GM23338 (cell line): ENCODE measurements around the gene GSAP. TPM values are rescaled to one million over a fixed set of nuclear protein-coding genes. Genes with fewer than 3 reads are reported as not detected.

Experiments
- ATAC-seq: fragments of 200-7000 bp; cut with Tn5 transposase; 3 replicates; pipeline ENCODE4 v1.9.1; 2020
- DNase-seq: peaks from one replicate; pipeline ENCODE4 v3.0.0-alpha.2; 2015; ENCODE audit warnings: low spot score
- H2AFZ ChIP-seq: fragments of 200-600 bp; sonication (generic); 2 replicates; pipeline ENCODE4 v1.8.0; 2016; ENCODE audit warnings: antibody characterized with exemption, mild to moderate bottlenecking, moderate library complexity
- H3F3A ChIP-seq: fragments of 200-600 bp; sonication (generic); replicated peaks from 2 replicates; pipeline ENCODE4 v1.8.0; 2017; ENCODE audit warnings: antibody characterized with exemption, mixed run types, low read depth
- H3K27ac ChIP-seq: fragments of 200-600 bp; sonication (generic); 2 replicates; pipeline ENCODE4 v1.6.1; 2016; ENCODE audit warnings: low read depth
- H3K27me3 ChIP-seq: fragments of 200-600 bp; sonication (generic); 2 replicates; pipeline ENCODE4 v1.8.0; 2016; ENCODE audit warnings: mild to moderate bottlenecking, mixed run types, moderate library complexity; ENCODE audit not compliant: insufficient read depth
- H3K36me3 ChIP-seq: fragments of 200-600 bp; sonication (generic); 2 replicates; pipeline ENCODE4 v1.8.0; 2016; ENCODE audit warnings: mild to moderate bottlenecking; ENCODE audit not compliant: insufficient read depth
- H3K4me1 ChIP-seq: fragments of 200-600 bp; sonication (generic); 2 replicates; pipeline ENCODE4 v1.8.0; 2016; ENCODE audit warnings: mild to moderate bottlenecking, moderate library complexity; ENCODE audit not compliant: insufficient read depth
- H3K4me2 ChIP-seq: fragments of 200-600 bp; sonication (generic); 2 replicates; pipeline ENCODE4 v1.7.1; 2017; ENCODE audit warnings: mixed run types
- H3K4me3 ChIP-seq: fragments of 200-600 bp; sonication (generic); 2 replicates; pipeline ENCODE4 v1.6.1; 2016; ENCODE audit warnings: mixed run types
- H3K79me2 ChIP-seq: fragments of 200-600 bp; sonication (generic); replicated peaks from 2 replicates; pipeline ENCODE4 v1.8.0; 2017; ENCODE audit warnings: mild to moderate bottlenecking; ENCODE audit not compliant: insufficient read depth
- H3K9me2 ChIP-seq: fragments of 200-600 bp; sonication (generic); 2 replicates; pipeline ENCODE4 v1.8.0; 2017; ENCODE audit not compliant: insufficient read depth
- H4K20me1 ChIP-seq: fragments of 200-600 bp; sonication (generic); replicated peaks from 2 replicates; pipeline ENCODE4 v1.8.0; 2017; ENCODE audit warnings: mild to moderate bottlenecking; ENCODE audit not compliant: insufficient read depth
- H3K27ac Mint-ChIP-seq: 2 replicates; pipeline ENCODE4 v1.8.0; 2020; ENCODE audit warnings: inconsistent platforms, mild to moderate bottlenecking, moderate library complexity, mixed read lengths
- H3K27me3 Mint-ChIP-seq: 3 replicates; pipeline ENCODE4 v1.8.0; 2022; ENCODE audit warnings: low read depth, mild to moderate bottlenecking, moderate library complexity, mixed read lengths, inconsistent platforms; ENCODE audit not compliant: insufficient read depth, poor library complexity
- H3K36me3 Mint-ChIP-seq: 3 replicates; pipeline ENCODE4 v1.8.0; 2021; ENCODE audit warnings: low read depth, mild to moderate bottlenecking, inconsistent platforms, moderate library complexity, mixed read lengths
- H3K4me1 Mint-ChIP-seq: 3 replicates; pipeline ENCODE4 v1.8.0; 2020; ENCODE audit warnings: mild to moderate bottlenecking, inconsistent platforms, mixed read lengths
- H3K4me3 Mint-ChIP-seq: 3 replicates; pipeline ENCODE4 v1.8.0; 2021; ENCODE audit warnings: moderate library complexity, mild to moderate bottlenecking, inconsistent platforms, mixed read lengths
- H3K9me3 Mint-ChIP-seq: 3 replicates; pipeline ENCODE4 v1.8.0; 2020; ENCODE audit warnings: moderate library complexity, mild to moderate bottlenecking, inconsistent platforms, mixed read lengths
- CREB1 ChIP-seq: fragments of 250-450 bp; sonication (Bioruptor Pico); IDR thresholded peaks from 2 replicates; pipeline ENCODE4 v1.5.0; 2020; ENCODE audit warnings: low read depth, mild to moderate bottlenecking, moderate library complexity
- EZH2 ChIP-seq: fragments of 200-600 bp; sonication (generic); IDR thresholded peaks from one replicate; pipeline ENCODE4 v1.8.0; 2017; ENCODE audit warnings: antibody characterized with exemption, mild to moderate bottlenecking, low read depth; ENCODE audit not compliant: unreplicated experiment
- EZH2phosphoT487 ChIP-seq: fragments of 200-600 bp; sonication (generic); IDR thresholded peaks from one replicate; pipeline ENCODE4 v1.8.1; 2018; ENCODE audit warnings: antibody characterized with exemption; ENCODE audit not compliant: unreplicated experiment
- JUNB ChIP-seq: IDR thresholded peaks from one replicate; pipeline ENCODE4 v1.6.1; 2016; ENCODE audit warnings: antibody characterized with exemption; ENCODE audit not compliant: unreplicated experiment
- NANOG ChIP-seq: IDR thresholded peaks from 2 replicates; pipeline ENCODE4 v1.6.1; 2016; ENCODE audit warnings: antibody characterized with exemption, borderline replicate concordance
- POLR2AphosphoS5 ChIP-seq: IDR thresholded peaks from 2 replicates; pipeline ENCODE4 v1.6.1; 2016; ENCODE audit warnings: antibody characterized with exemption, low read depth
- STAT1 ChIP-seq: IDR thresholded peaks from one replicate; pipeline ENCODE4 v1.6.1; 2016; ENCODE audit warnings: antibody characterized with exemption; ENCODE audit not compliant: unreplicated experiment
- ZNF114 ChIP-seq: fragments of 250-450 bp; sonication (Bioruptor Pico); IDR thresholded peaks from 2 replicates; pipeline ENCODE4 v1.5.0; 2020; ENCODE audit warnings: mild to moderate bottlenecking, moderate library complexity
- ZNF331 ChIP-seq: fragments of 250-450 bp; sonication (Bioruptor Pico); IDR thresholded peaks from 2 replicates; pipeline ENCODE4 v1.5.0; 2020; ENCODE audit warnings: low read depth, mild to moderate bottlenecking, moderate library complexity
- polyA plus RNA-seq: library from polyadenylated mRNA; unstranded; fragments of >200 nt; fragmentation: Nextera tagmentation; extraction: Ambion mirVana; gene quantifications from 2 replicates; pipeline ENCODE4 v1.2.1, GENCODE V29; 2016
- total RNA-seq: library from RNA; depleted of rRNA; stranded (reverse); fragments of >200 nt; shearing (Covaris generic); gene quantifications from 2 replicates; pipeline ENCODE4 v1.2.3, GENCODE V29; 2014
- TF ChIP-seq, protein P1 (sequence below), 2 experiments: fragments of 200-600 bp in 1 of 2; sonication (generic) in 1 of 2; conservative IDR thresholded peaks; 2 replicates each; pipeline versions ENCODE4 v1.5.1 to v1.6.1; 2016 to 2017; ENCODE audit warnings: antibody characterized with exemption in 2 of 2, low read depth in 2 of 2, mild to moderate bottlenecking in 2 of 2, moderate library complexity in 1 of 2
- TF ChIP-seq, protein P2 (sequence below): IDR thresholded peaks from 2 replicates; pipeline ENCODE4 v1.6.1; 2016; ENCODE audit warnings: antibody characterized with exemption
- TF ChIP-seq, protein P3 (sequence below): fragments of 250-450 bp; sonication (Bioruptor Pico); IDR thresholded peaks from 2 replicates; pipeline ENCODE4 v1.5.0; 2020; ENCODE audit warnings: mild to moderate bottlenecking, moderate library complexity
- TF ChIP-seq, protein P4 (sequence below): IDR thresholded peaks from one replicate; pipeline ENCODE4 v1.6.1; 2018; ENCODE audit warnings: antibody characterized with exemption; ENCODE audit not compliant: unreplicated experiment

GSAP gene
- total and polyA plus RNA-seq, 2 experiments from 2014 or later: 0.63 to 1.1 TPM

DNA sequence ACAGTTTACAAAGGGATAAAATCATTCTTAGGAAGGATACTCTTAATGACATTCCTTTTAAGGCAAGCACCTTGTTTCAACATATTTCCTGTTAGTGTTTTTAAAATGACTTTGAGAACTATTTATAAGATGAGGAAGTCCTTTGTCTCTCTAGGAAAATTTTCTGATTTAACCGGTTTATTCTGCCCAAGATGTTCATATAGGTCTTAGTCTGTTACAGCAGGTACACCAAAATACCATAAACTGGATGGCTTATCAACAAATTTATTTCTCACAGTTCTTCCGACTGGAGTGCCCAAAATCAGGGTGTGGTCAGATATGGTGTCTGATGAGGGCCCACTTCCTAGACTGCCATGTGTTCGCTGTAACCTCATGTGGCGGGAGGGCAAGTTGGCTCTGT is 77.9 kb downstream of the GSAP start:
- H3K4me3 Mint-ChIP-seq: no peak overlapping the region
- H3K4me1 Mint-ChIP-seq: no peaks in the 10 kb centered on the region
- no peaks in the 10 kb centered on the region for H3K4me1 ChIP-seq
- no peaks in the 10 kb centered on the region for H3F3A ChIP-seq
- ATAC-seq (no peak), DNase-seq (no peak)
- no peaks in the 10 kb centered on the region for H3K27me3 ChIP-seq
- H3K4me2 ChIP-seq: no peak overlapping the region
- H3K36me3 Mint-ChIP-seq: peaks cover 9% of the 10 kb centered on the region; the same call in 2 of the 3 replicates
- H3K27ac Mint-ChIP-seq: no peak overlapping the region
- H4K20me1 ChIP-seq: no peaks in the 10 kb centered on the region
- H3K36me3 ChIP-seq: no peaks in the 10 kb centered on the region
- H3K27ac ChIP-seq: no peak overlapping the region
- peaks cover 3% of the 10 kb centered on the region for H3K27me3 Mint-ChIP-seq
- TF ChIP-seq, protein P1, sequence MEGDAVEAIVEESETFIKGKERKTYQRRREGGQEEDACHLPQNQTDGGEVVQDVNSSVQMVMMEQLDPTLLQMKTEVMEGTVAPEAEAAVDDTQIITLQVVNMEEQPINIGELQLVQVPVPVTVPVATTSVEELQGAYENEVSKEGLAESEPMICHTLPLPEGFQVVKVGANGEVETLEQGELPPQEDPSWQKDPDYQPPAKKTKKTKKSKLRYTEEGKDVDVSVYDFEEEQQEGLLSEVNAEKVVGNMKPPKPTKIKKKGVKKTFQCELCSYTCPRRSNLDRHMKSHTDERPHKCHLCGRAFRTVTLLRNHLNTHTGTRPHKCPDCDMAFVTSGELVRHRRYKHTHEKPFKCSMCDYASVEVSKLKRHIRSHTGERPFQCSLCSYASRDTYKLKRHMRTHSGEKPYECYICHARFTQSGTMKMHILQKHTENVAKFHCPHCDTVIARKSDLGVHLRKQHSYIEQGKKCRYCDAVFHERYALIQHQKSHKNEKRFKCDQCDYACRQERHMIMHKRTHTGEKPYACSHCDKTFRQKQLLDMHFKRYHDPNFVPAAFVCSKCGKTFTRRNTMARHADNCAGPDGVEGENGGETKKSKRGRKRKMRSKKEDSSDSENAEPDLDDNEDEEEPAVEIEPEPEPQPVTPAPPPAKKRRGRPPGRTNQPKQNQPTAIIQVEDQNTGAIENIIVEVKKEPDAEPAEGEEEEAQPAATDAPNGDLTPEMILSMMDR (conservative IDR thresholded peaks at IDR 0.05; ENCODE audit: low read depth in 2 of 2): no peak
- TF ChIP-seq POLR2AphosphoS5 (no peak), JUNB (no peak), STAT1 (no peak), EZH2phosphoT487 (no peak), EZH2 (no peak), NANOG (no peak), CREB1 (CRISPR knock-in tag) (no peak), ZNF331 (CRISPR knock-in tag) (no peak), ZNF114 (CRISPR knock-in tag) (no peak)
- TF ChIP-seq, protein P2, sequence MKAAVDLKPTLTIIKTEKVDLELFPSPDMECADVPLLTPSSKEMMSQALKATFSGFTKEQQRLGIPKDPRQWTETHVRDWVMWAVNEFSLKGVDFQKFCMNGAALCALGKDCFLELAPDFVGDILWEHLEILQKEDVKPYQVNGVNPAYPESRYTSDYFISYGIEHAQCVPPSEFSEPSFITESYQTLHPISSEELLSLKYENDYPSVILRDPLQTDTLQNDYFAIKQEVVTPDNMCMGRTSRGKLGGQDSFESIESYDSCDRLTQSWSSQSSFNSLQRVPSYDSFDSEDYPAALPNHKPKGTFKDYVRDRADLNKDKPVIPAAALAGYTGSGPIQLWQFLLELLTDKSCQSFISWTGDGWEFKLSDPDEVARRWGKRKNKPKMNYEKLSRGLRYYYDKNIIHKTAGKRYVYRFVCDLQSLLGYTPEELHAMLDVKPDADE: no peak
- TF ChIP-seq, protein P3, sequence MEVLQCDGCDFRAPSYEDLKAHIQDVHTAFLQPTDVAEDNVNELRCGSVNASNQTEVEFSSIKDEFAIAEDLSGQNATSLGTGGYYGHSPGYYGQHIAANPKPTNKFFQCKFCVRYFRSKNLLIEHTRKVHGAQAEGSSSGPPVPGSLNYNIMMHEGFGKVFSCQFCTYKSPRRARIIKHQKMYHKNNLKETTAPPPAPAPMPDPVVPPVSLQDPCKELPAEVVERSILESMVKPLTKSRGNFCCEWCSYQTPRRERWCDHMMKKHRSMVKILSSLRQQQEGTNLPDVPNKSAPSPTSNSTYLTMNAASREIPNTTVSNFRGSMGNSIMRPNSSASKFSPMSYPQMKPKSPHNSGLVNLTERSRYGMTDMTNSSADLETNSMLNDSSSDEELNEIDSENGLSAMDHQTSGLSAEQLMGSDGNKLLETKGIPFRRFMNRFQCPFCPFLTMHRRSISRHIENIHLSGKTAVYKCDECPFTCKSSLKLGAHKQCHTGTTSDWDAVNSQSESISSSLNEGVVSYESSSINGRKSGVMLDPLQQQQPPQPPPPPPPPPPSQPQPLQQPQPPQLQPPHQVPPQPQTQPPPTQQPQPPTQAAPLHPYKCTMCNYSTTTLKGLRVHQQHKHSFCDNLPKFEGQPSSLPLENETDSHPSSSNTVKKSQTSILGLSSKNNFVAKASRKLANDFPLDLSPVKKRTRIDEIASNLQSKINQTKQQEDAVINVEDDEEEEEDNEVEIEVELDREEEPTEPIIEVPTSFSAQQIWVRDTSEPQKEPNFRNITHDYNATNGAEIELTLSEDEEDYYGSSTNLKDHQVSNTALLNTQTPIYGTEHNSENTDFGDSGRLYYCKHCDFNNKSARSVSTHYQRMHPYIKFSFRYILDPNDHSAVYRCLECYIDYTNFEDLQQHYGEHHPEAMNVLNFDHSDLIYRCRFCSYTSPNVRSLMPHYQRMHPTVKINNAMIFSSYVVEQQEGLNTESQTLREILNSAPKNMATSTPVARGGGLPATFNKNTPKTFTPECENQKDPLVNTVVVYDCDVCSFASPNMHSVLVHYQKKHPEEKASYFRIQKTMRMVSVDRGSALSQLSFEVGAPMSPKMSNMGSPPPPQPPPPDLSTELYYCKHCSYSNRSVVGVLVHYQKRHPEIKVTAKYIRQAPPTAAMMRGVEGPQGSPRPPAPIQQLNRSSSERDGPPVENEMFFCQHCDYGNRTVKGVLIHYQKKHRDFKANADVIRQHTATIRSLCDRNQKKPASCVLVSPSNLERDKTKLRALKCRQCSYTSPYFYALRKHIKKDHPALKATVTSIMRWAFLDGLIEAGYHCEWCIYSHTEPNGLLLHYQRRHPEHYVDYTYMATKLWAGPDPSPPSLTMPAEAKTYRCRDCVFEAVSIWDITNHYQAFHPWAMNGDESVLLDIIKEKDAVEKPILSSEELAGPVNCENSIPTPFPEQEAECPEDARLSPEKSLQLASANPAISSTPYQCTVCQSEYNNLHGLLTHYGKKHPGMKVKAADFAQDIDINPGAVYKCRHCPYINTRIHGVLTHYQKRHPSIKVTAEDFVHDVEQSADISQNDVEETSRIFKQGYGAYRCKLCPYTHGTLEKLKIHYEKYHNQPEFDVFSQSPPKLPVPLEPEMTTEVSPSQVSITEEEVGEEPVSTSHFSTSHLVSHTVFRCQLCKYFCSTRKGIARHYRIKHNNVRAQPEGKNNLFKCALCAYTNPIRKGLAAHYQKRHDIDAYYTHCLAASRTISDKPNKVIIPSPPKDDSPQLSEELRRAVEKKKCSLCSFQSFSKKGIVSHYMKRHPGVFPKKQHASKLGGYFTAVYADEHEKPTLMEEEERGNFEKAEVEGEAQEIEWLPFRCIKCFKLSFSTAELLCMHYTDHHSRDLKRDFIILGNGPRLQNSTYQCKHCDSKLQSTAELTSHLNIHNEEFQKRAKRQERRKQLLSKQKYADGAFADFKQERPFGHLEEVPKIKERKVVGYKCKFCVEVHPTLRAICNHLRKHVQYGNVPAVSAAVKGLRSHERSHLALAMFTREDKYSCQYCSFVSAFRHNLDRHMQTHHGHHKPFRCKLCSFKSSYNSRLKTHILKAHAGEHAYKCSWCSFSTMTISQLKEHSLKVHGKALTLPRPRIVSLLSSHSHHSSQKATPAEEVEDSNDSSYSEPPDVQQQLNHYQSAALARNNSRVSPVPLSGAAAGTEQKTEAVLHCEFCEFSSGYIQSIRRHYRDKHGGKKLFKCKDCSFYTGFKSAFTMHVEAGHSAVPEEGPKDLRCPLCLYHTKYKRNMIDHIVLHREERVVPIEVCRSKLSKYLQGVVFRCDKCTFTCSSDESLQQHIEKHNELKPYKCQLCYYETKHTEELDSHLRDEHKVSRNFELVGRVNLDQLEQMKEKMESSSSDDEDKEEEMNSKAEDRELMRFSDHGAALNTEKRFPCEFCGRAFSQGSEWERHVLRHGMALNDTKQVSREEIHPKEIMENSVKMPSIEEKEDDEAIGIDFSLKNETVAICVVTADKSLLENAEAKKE (CRISPR knock-in tag): no peak
- TF ChIP-seq, protein P4, sequence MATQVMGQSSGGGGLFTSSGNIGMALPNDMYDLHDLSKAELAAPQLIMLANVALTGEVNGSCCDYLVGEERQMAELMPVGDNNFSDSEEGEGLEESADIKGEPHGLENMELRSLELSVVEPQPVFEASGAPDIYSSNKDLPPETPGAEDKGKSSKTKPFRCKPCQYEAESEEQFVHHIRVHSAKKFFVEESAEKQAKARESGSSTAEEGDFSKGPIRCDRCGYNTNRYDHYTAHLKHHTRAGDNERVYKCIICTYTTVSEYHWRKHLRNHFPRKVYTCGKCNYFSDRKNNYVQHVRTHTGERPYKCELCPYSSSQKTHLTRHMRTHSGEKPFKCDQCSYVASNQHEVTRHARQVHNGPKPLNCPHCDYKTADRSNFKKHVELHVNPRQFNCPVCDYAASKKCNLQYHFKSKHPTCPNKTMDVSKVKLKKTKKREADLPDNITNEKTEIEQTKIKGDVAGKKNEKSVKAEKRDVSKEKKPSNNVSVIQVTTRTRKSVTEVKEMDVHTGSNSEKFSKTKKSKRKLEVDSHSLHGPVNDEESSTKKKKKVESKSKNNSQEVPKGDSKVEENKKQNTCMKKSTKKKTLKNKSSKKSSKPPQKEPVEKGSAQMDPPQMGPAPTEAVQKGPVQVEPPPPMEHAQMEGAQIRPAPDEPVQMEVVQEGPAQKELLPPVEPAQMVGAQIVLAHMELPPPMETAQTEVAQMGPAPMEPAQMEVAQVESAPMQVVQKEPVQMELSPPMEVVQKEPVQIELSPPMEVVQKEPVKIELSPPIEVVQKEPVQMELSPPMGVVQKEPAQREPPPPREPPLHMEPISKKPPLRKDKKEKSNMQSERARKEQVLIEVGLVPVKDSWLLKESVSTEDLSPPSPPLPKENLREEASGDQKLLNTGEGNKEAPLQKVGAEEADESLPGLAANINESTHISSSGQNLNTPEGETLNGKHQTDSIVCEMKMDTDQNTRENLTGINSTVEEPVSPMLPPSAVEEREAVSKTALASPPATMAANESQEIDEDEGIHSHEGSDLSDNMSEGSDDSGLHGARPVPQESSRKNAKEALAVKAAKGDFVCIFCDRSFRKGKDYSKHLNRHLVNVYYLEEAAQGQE: no peak
- H3K9me3 Mint-ChIP-seq: no peaks in the 10 kb centered on the region; the same call in 1 of the 3 replicates
- no peak overlapping the region for H3K4me3 ChIP-seq
- H3K79me2 ChIP-seq: no peaks in the 10 kb centered on the region
- no peaks in the 10 kb centered on the region for H3K9me2 ChIP-seq
- H2AFZ ChIP-seq: no peak overlapping the region
